Raji (cell line): ENCODE measurements around the gene MCF2L.

Experiments
- POLR2A ChIP-seq: IDR thresholded peaks from 2 replicates; pipeline ENCODE4 v1.6.1; 2011; ENCODE audit warnings: low read depth, low read length, control low read depth; ENCODE audit not compliant: insufficient read depth

MCF2L gene

GRCh38 chr13:113073942-113074341 lies 104.9 kb downstream of the MCF2L start:
- no peak for TF ChIP-seq POLR2A

DNA sequence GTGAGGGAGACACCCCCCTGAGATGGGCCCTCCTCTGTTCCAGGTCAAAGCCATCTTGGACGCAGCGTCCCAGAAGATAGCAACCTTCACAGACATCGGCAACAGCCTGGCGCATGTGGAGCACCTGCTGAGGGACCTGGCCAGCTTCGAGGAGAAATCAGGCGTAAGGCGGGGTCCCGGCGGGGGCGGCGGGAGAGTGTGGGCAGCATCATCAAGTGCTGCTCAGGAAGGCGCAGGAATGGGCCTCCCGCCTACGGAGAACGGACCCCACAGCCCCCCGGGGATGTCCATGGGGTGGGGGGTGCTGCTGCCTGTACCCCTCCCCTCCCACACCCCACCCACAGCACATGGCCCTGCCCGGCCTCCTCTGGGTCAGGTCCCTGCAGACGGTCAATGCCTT lies 105.4 kb downstream of the MCF2L start:
- no peak for TF ChIP-seq POLR2A

GRCh38 chr13:113074876-113075275 lies 105.9 kb downstream of the MCF2L start:
- TF ChIP-seq POLR2A: no peak

GRCh38 chr13:113075711-113076110 lies 106.7 kb downstream of the MCF2L start:
- TF ChIP-seq POLR2A: no peak

DNA sequence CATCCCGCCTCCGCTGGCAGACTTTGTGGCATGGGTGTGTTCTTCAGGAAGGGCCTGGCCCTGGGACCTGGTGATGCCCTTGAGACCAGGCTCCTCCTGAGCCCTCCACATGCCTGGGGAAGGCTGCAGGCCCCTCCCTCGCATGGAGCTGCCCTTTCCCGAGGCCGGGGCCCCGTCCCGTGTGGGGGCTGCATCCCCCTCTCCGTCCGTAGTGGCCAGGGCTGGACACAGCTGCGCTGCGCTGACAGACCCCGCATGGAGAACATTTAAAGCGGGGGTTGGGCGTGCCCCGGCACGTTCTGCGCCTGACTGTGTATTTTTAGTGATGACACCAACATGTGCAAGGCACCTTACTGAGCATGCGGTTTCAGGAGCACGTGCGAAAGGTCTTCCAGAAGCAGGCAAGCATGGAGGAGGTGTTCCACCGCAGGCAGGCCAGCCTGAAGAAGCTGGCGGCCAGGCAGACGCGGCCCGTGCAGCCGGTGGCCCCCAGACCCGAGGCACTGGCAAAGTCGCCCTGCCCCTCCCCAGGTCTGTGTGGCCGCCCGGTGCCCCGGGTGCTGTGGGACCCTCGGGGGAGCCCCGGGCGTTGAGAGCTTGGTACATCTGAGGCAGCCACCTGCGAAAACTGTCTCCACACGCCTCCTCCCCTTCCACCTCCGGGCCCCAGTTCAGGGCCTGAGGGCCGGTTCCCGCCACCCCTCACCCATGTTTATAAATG lies 107.8 kb downstream of the MCF2L start:
- TF ChIP-seq POLR2A: no peak

- no peak for TF ChIP-seq POLR2A
Measured at GRCh38 chr13:113077566-113077952, 108.5 kb downstream of the MCF2L start.

DNA sequence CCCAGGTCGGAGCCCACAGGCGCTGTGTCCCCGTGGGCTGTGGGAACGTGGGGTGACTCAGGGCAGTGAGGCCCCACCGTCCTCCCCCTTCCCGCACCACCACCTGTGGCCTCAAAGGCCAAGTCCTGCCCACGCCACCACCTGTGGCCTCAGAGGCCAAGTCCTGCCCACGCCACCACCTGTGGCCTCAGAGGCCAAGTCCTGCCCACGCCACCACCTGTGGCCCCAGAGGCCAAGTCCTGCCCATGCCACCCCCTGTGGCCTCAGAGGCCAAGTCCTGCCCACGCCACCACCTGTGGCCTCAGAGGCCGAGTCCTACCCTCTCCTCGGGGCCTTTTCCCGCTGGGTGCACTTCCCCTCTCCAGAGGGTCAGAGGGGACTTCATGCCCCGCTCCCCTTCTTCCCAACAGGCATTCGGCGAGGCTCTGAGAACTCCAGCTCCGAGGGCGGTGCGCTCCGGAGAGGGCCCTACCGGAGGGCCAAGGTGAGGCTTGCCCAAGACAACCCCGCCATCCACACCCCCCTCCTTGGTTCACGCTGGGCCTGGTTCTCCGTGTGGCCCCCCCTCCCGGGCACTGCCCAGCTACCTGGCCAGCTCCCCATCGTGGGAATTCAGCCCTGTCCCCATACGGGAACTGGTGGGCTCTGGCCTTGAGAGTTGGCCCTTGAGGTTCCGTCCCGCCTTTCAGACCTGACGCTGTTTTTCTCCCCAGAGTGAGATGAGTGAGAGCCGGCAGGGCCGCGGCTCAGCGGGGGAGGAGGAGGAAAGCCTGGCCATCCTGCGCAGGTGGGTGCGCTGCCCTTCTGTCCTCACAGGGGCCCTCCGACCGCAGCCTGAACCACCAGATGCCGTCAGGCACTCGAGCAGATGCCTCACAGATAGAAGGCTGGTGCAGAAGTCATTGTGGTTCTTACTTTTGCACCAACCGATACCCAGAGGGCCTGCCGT lies 109.2 kb downstream of the MCF2L start:
- no peak for TF ChIP-seq POLR2A

GRCh38 chr13:113078902-113079780 lies 110.1 kb downstream of the MCF2L start:
- no peak for TF ChIP-seq POLR2A

DNA sequence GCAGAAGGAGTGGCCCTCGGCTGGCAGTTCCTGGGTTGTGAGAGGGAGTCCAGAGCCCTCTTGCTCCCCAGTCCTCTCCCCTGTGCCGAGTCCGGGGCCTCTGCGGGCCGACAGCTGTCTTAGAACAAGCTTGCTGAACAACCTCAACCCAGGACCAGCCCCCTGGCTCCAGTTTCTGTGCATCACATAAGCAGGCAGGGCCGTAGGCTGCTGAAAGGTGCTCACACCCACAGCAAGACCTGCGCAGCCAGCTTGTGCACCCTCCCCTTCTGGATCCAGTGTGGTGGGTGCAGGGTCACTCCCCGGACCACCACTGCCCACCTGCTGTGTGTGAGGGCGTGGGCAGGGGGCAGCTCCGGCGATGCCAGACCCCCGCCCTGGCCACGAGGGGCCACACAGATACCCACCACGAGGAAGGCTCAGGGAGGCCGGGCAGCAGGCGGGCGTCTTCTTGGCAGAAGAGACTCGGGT lies 111.4 kb downstream of the MCF2L start:
- no peak for TF ChIP-seq POLR2A

DNA sequence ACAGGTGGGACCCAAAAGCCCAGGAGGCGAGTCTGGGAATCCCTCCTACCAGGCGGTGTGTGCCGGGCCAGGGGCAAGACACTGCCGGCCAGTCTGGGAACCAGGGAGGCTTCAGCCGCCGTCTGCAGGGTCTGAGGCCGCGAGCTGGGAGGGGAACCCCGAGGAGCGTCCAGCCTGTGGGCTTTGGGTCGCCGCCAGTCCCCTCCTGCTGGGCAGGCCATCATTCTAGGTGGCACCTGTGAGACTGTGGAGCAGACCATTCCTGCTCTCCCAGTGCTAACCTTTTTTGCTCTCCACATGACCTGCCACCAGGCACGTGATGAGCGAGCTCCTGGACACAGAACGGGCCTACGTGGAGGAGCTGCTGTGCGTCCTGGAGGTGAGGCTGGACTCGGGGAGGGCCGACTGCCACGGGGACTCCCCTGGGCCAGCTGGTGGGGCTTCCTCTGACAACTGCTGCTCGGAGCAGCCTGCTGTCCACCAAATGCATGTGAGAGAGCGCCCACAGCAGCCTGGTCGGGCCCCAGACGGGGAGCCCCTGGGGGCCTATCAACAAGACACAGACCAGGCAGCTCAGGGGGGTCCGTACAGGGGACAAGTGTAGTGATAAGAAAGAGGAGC lies 112.0 kb downstream of the MCF2L start:
- TF ChIP-seq POLR2A: no peak

GRCh38 chr13:113082198-113083021 lies 113.4 kb downstream of the MCF2L start:
- TF ChIP-seq POLR2A: no peak

DNA sequence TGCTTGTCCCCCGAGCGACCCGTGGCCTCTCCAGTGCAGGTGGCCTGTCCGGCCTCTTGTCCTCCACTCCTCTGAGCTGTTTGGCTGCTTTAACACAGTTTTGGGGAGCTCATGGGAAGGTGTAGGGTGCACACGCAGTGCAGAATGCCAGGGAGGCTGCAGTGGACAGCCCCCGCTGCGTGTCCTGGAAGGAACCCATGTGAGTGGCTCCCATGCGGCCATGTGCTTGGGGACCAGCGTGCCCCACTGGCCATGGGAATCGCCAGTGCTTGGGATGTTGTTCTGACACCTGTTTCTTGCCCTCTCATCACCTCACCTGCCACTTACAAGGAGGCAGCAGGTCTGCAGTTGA lies 114.0 kb downstream of the MCF2L start:
- no peak for TF ChIP-seq POLR2A

GRCh38 chr13:113083402-113084061 lies 114.5 kb downstream of the MCF2L start:
- no peak for TF ChIP-seq POLR2A

DNA sequence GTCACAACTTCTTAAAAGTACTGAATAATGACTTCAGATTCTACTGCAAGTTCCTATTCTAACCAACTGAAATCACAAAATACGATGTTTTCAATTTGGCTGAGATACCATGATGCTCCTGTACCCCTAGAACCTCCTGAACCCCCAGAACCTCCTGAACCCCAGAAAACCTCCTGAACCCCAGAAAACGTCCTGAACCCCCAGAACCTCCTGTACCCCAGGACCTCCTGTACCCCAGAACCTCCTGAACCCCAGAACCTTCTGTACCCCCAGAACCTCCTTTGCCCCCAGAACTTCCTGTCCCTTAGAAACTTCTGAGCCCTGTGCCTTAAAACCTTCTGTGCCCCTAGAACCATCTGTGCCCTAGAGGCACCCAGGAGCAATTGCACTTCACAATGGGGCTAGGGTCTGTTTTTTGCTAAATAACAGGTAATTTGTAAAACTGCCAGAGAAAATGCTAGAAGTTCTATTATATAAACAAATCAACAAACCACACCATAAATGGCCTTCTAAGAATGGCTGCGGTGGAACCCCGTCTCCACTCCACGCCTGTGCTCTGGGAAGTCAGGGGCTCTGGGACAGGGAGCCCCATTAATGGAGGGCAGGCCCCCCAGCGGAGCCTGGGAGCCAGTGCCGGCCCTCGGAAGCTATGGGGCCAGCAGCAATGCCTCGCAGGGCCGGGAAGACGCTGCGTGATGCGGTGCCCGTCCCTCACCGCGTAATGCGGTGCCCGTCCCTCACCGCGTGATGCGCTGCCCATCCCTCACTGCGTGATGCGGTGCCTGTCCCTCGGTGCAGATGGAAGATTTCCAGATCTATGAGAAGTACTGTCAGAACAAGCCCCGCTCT lies 115.3 kb downstream of the MCF2L start:
- TF ChIP-seq POLR2A: no peak
